ENCODE results near the gene NOX4.
"Not testable (repeated sequence)": the region's sequence is repeated elsewhere in the genome, so short reads cannot be mapped to it uniquely, and the experiment has no call there.

Gene NOX4

GRCh38 chr11:89303029-89303428, 188.1 kb downstream of the NOX4 start:
- not testable (repeated sequence) for DNase-seq (ENCODE audit: low read depth in 2 of 2)

DNA sequence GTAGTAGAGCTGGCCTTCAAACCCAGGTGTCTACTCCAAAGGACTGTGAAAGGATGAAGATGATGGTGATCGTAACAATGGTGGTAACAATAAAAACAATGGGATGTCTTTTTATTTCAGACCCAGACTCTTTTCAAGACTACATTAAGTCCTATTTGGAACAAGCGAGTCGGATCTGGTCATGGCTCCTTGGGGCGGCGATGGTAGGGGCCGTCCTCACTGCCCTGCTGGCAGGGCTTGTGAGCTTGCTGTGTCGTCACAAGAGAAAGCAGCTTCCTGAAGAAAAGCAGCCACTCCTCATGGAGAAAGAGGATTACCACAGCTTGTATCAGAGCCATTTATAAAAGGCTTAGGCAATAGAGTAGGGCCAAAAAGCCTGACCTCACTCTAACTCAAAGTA, 196.2 kb downstream of the NOX4 start:
- DNase-seq (ENCODE audit: low read depth in 2 of 2), result not testable (repeated sequence)

DNA sequence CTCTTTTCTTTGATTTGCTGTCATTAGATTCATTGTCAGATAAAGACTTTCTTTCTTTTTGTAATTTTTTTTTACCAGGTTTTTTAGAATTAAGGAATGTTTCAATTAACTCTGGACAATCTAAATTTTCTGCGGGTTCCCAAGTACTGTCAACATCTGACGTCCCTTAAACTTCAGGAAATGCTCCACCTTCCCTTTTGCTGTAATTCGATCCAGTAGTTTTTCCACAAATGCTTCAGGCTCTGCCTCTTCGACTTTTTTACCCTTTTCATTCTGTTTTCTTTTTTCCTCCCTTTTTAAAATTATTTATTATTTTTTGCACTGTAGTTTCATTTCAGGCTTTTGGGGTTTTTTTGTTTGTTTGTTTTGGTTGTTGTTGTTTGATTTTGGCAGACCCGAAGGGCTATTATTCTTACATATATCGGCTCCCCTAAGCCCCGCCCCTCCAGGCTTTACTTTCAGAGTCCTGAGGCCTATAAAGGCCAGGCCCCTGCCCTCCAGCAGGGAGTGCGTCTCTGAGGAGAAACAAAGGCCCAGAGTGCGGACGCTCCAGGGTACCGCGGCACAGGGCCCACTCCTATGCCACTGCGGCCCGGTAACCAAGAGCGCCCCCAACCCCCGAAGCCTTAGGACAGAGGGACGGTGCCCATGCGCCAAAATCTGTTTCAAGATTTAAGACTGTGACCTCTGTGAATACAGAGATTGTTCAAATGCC, 197.1 kb downstream of the NOX4 start:
- DNase-seq (ENCODE audit: low read depth in 2 of 2), result no peak

GRCh38 chr11:89288004-89288403, 203.2 kb downstream of the NOX4 start:
- DNase-seq (ENCODE audit: low read depth in 2 of 2), result not testable (repeated sequence)

DNA sequence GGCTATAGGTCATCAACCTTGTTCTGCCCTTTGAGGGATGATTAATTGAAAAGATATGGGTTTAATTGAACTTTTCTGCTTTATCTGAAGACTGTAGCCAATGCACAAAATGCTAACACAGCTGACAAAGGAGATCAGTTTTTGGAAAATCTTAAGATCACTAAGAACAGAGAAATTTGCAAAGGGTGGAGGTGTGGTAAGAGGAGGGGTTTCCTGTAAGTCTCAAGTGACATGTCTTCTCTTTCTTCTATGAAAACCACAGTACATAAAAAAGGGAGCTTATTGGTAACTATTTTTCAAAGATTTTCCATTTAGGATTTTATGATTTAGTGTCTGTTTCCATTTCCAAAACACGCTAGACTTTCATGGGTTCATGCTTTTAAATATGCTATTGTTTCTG, 204.6 kb downstream of the NOX4 start:
- DNase-seq (ENCODE audit: low read depth in 2 of 2), result not testable (repeated sequence)

GRCh38 chr11:89281032-89281677, 210.0 kb downstream of the NOX4 start:
- not testable (repeated sequence) for DNase-seq (ENCODE audit: low read depth in 2 of 2)

- DNase-seq (ENCODE audit: low read depth in 2 of 2), result no peak
Measured at GRCh38 chr11:89279176-89279575, 212.0 kb downstream of the NOX4 start.

- no peak for DNase-seq (ENCODE audit: low read depth in 2 of 2)
Measured at GRCh38 chr11:89275966-89276365, 215.2 kb downstream of the NOX4 start.
